Left ventricle myocardium inferior (tissue), 1 donor: ENCODE measurements around the gene PCNX1. TPM values are rescaled to one million over a fixed set of nuclear protein-coding genes. Genes with fewer than 3 reads are reported as not detected.

ENCODE experiments used
- DNase-seq: peaks from one replicate; pipeline ENCODE4 v3.0.0-alpha.2; 2020
- H3K27ac ChIP-seq: fragments of 200-600 bp; replicated peaks from 2 replicates; pipeline ENCODE4 v1.8.0; 2021
- H3K27me3 ChIP-seq: fragments of 200-600 bp; 2 replicates; pipeline ENCODE4 v1.8.0; 2021; ENCODE audit warnings: low read depth
- H3K36me3 ChIP-seq: fragments of 200-600 bp; 2 replicates; pipeline ENCODE4 v1.8.0; 2021
- H3K4me1 ChIP-seq: fragments of 200-600 bp; 2 replicates; pipeline ENCODE4 v1.8.0; 2021
- H3K4me3 ChIP-seq: fragments of 200-600 bp; 2 replicates; pipeline ENCODE4 v1.8.0; 2021; ENCODE audit warnings: mild to moderate bottlenecking, moderate library complexity
- H3K9me3 ChIP-seq: fragments of 200-600 bp; replicated peaks from 2 replicates; pipeline ENCODE4 v1.8.0; 2021
- intact Hi-C: fragments of 100-400 bp; cut with micrococcal nuclease; formaldehyde crosslinking; loops from one replicate; pipeline ENCODE4 v1.11.0; 2022
- total RNA-seq: library from RNA; stranded (reverse); fragmentation: NEBNext Ultra II Directional; extraction: Animal tissue kit (Norgen Biotek cat#: 25700); gene quantifications from one replicate; pipeline ENCODE4 v1.2.1, GENCODE V29; 2021
- TF ChIP-seq, protein P1 (sequence below): fragments of 200-600 bp; IDR thresholded peaks from 2 replicates; pipeline ENCODE4 v1.8.0; 2021; ENCODE audit warnings: antibody characterized with exemption, mild to moderate bottlenecking, borderline replicate concordance
- donor health status: DM: no; HTN: yes; CAD: no; lungs with severe emphysema.

PCNX1 gene
- total RNA-seq, 1 donor from 2014 or later: 35.2 TPM

GRCh38 chr14:71163050-71163841 is 256.0 kb downstream of the PCNX1 start:
- Histone ChIP-seq H3K36me3 (no peaks in the 10 kb centered on the region), H3K27me3 (no peaks in the 10 kb centered on the region), H3K4me1 (no peaks in the 10 kb centered on the region), H3K4me3 (no peak overlapping the region), H3K9me3 (peaks cover 6% of the 10 kb centered on the region), H3K27ac (no peak overlapping the region)
- TF ChIP-seq, protein P1, sequence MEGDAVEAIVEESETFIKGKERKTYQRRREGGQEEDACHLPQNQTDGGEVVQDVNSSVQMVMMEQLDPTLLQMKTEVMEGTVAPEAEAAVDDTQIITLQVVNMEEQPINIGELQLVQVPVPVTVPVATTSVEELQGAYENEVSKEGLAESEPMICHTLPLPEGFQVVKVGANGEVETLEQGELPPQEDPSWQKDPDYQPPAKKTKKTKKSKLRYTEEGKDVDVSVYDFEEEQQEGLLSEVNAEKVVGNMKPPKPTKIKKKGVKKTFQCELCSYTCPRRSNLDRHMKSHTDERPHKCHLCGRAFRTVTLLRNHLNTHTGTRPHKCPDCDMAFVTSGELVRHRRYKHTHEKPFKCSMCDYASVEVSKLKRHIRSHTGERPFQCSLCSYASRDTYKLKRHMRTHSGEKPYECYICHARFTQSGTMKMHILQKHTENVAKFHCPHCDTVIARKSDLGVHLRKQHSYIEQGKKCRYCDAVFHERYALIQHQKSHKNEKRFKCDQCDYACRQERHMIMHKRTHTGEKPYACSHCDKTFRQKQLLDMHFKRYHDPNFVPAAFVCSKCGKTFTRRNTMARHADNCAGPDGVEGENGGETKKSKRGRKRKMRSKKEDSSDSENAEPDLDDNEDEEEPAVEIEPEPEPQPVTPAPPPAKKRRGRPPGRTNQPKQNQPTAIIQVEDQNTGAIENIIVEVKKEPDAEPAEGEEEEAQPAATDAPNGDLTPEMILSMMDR: no peak
- intact Hi-C loops: no loop called here
- DNase-seq: no peak

GRCh38 chr14:71163842-71164629 is 256.8 kb downstream of the PCNX1 start:
- intact Hi-C loops: no loop called here
- H3K27me3 ChIP-seq: no peaks in the 10 kb centered on the region
- H3K9me3 ChIP-seq: peaks cover 6% of the 10 kb centered on the region
- TF ChIP-seq, protein P1: no peak
- no peak overlapping the region for H3K27ac ChIP-seq
- DNase-seq: no peak
- H3K4me1 ChIP-seq: no peaks in the 10 kb centered on the region
- H3K4me3 ChIP-seq: no peak overlapping the region
- H3K36me3 ChIP-seq: no peaks in the 10 kb centered on the region

Other genes starting within 250 kb of the PCNX1 start
- gene MAP3K9, start 97.9 kb upstream of the PCNX1 start, total RNA-seq: 1.9 TPM